ENCODE data around the gene CYTH1.

DNA sequence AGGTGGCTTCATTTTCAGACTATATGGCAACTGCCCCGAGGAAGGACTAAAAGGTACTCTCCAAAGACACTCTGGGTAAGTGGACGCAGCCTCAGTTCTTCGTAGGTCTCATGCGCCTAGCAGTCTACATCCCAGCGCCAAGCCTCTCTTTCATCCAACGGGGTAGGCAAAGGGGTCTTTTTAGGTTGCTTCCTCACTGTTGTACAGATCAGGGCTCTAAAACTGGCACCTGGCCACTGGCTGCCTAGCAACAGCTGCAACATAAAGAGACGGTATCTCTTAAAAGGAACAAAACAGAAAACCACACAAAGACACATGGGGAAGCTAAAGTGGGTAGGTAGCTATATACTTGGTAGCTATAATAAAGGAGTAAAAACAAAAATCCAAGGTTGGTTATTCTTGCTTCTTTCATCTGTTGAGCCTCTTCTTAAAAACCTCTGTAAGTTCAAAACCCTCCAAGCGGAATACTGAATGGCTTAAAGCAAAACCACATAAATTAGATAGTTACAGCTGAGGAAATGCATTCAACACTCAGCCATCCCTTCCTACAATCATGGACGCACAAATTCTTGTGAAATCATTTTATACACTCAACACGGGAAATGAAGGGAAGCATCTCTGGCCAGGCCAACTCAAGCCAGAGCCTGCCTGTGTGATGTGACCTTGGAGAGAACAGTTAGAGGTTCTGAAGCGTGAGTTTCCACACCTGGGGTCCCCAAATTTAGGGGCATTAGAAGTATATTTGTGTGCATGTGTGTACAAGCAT lies 22.7 kb downstream of the CYTH1 start:
- no peak for TF ChIP-seq EZH2 (IDR thresholded peaks at IDR 0.05; ENCODE audit: borderline replicate concordance, low read depth, low read length, severe bottlenecking)
- TF ChIP-seq CTCF (IDR thresholded peaks at IDR 0.05; ENCODE audit: borderline replicate concordance, extremely low read depth, low read length, poor library complexity, severe bottlenecking): no peak

Measured in DND-41 (cell line).